Measurements from ENCODE around the gene KCTD11.

The KCTD11 gene

GRCh38 chr17:7351665-7352502, at the start of gene KCTD11:
Gene KCTD11, plus strand, starts transcription at chr17:7352162.
- DNase-seq = peak; percentile 68

GRCh38 chr17:7304179-7304578, 47.8 kb upstream of the KCTD11 start:
- no peak for DNase-seq

GRCh38 chr17:7306911-7307685, 44.9 kb upstream of the KCTD11 start, which contains the start of gene EIF5A:
Gene EIF5A, plus strand, starts transcription at chr17:7307628. Its CDS starts 2,008 bp downstream, at chr17:7309636.
- DNase-seq = peak; percentile 100

GRCh38 chr17:7307686-7308624, 44.0 kb upstream of the KCTD11 start:
- DNase-seq = peak; percentile 59

- DNase-seq = peak; percentile 84
These were observed 43.1 kb upstream of the KCTD11 start for GRCh38 chr17:7308625-7309433.

GRCh38 chr17:7309628-7310027, 42.3 kb upstream of the KCTD11 start:
- no peak for DNase-seq

- no peak for DNase-seq
These were observed 40.8 kb upstream of the KCTD11 start for GRCh38 chr17:7311110-7311705.

GRCh38 chr17:7312432-7313087, 39.4 kb upstream of the KCTD11 start:
- no peak for DNase-seq

- no peak for DNase-seq
These were observed 38.7 kb upstream of the KCTD11 start for GRCh38 chr17:7313088-7313889.

GRCh38 chr17:7313890-7314718, 37.9 kb upstream of the KCTD11 start:
- no peak for DNase-seq

- peak; percentile 94 for DNase-seq
These were observed 37.0 kb upstream of the KCTD11 start, which contains the start of gene GPS2 for GRCh38 chr17:7314719-7315569. Gene GPS2, minus strand, starts transcription at chr17:7315360. Its CDS starts 308 bp downstream, at chr17:7315052.

GRCh38 chr17:7315570-7316235, 36.3 kb upstream of the KCTD11 start:
- no peak for DNase-seq

GRCh38 chr17:7317161-7317803, 34.7 kb upstream of the KCTD11 start:
- DNase-seq = no peak

- no peak for DNase-seq
These were observed 33.7 kb upstream of the KCTD11 start for GRCh38 chr17:7318121-7318860.

GRCh38 chr17:7321466-7321865, 30.5 kb upstream of the KCTD11 start:
- DNase-seq = no peak

Data from activated CD4-positive, alpha-beta T cell treated with anti-CD3 and anti-CD28 coated beads, Interleukin-2, amount 50 U/mL, for 1 hour (primary cell).